H1 (cell line): ENCODE data around the gene SCUBE2.

ENCODE experiments used
- GABPA ChIP-seq: IDR thresholded peaks from 2 replicates; pipeline ENCODE4 v1.6.1; 2011; ENCODE audit warnings: mild to moderate bottlenecking, low read length, moderate library complexity, borderline replicate concordance; ENCODE audit not compliant: insufficient read depth
- POLR2A ChIP-seq, 2 experiments: IDR thresholded peaks; 1 replicate in 1 of 2; 2 replicates in 1 of 2; pipeline ENCODE4 v1.6.1; 2011; ENCODE audit warnings: low read depth in 2 of 2, low read length in 2 of 2, mild to moderate bottlenecking in 2 of 2; ENCODE audit errors: control extremely low read depth in 1 of 2
- POU5F1 ChIP-seq: IDR thresholded peaks from 2 replicates; pipeline ENCODE4 v1.6.1; 2011; ENCODE audit warnings: low read depth, mild to moderate bottlenecking, low read length, moderate library complexity

GRCh38 chr11:9057888-9058287 is 33.5 kb downstream of the SCUBE2 start:
- no peak for TF ChIP-seq POU5F1
- no peak for TF ChIP-seq POLR2A (IDR thresholded peaks at IDR 0.05; ENCODE audit: control extremely low read depth in 1 of 2, low read depth in 2 of 2, low read length in 2 of 2)
- no peak for TF ChIP-seq GABPA
